K562 (cell line): ENCODE results near the gene THOP1. TPM values are rescaled to one million over a fixed set of nuclear protein-coding genes. Genes with fewer than 3 reads are reported as not detected.

Experiments
- BRD4 ChIP-seq: fragments of 200-600 bp; sonication (generic); IDR thresholded peaks from 2 replicates; pipeline ENCODE4 v1.6.1; 2017; ENCODE audit warnings: inconsistent platforms
- MEF2A ChIP-seq: IDR thresholded peaks from 2 replicates; pipeline ENCODE4 v1.6.1; 2011; ENCODE audit warnings: low read depth, mild to moderate bottlenecking, low read length, moderate library complexity; ENCODE audit not compliant: control insufficient read depth
- MLX ChIP-seq, 2 experiments: fragments of 450-650 bp in 1 of 2; sonication (generic) in 1 of 2; formaldehyde crosslinking; conservative IDR thresholded peaks; 2 replicates each; pipeline versions ENCODE4 v1.4.0 to v1.8.1; 2020 to 2022; ENCODE audit warnings: mild to moderate bottlenecking in 1 of 2, missing genetic modification reagents in 1 of 2
- SOX6 ChIP-seq: fragments of 450-650 bp; IDR thresholded peaks from 2 replicates; pipeline ENCODE4 v1.6.1; 2014; ENCODE audit warnings: mild to moderate bottlenecking
- TCF3 ChIP-seq: sonication (generic); formaldehyde crosslinking; IDR thresholded peaks from 2 replicates; pipeline ENCODE4 v1.4.0; 2020; ENCODE audit warnings: mild to moderate bottlenecking, missing genetic modification reagents
- ZNF253 ChIP-seq: fragments of 250-450 bp; sonication (Bioruptor Pico); conservative IDR thresholded peaks from 2 replicates; pipeline ENCODE4 v1.6.1; 2021; ENCODE audit warnings: mild to moderate bottlenecking
- ZNF3 ChIP-seq: fragments of 250-450 bp; sonication (Bioruptor Pico); IDR thresholded peaks from 2 replicates; pipeline ENCODE4 v1.5.0; 2021; ENCODE audit warnings: mild to moderate bottlenecking, moderate library complexity
- ZNF639 ChIP-seq, 2 experiments: fragments of 200-800 bp in 1 of 2; sonication (Bioruptor generic) in 1 of 2; sonication (generic) in 1 of 2; formaldehyde crosslinking in 1 of 2; IDR thresholded peaks in 1 of 2; conservative IDR thresholded peaks in 1 of 2; 2 replicates each; pipeline versions ENCODE4 v1.5.0 to v1.6.1; 2016 to 2020; ENCODE audit warnings: missing compliant biosample characterization in 1 of 2, missing genetic modification characterization in 1 of 2, missing genetic modification reagents in 1 of 2
- ZNF830 ChIP-seq: fragments of 250-450 bp; sonication (Bioruptor Pico); IDR thresholded peaks from 2 replicates; pipeline ENCODE4 v1.5.0; 2021; ENCODE audit warnings: mild to moderate bottlenecking
- polyA plus RNA-seq, 8 experiments: library from polyadenylated mRNA; depleted of rRNA in 4 of 8; stranded (reverse) in 5 of 8; unstranded in 3 of 8; fragments of >200 nt; fragmentation: Nextera tagmentation in 2 of 8; fragmentation: Illumina TruSeq in 1 of 8; extraction: Ambion mirVana in 2 of 8; extraction: Trizol in 1 of 8; gene quantifications; 2 replicates each; pipeline versions ENCODE4 v1.2.1 to v1.2.3, GENCODE V29; 2011 to 2014; ENCODE audit warnings: inconsistent platforms in 1 of 8, missing spikeins in 1 of 8
- total RNA-seq, 7 experiments: library from RNA; depleted of rRNA in 6 of 7; stranded (reverse); fragments of >200 nt in 6 of 7; fragmentation: Illumina TruSeq in 2 of 7; extraction: Trizol in 2 of 7; gene quantifications; 2 replicates each; pipeline versions ENCODE4 v1.2.1 to v1.2.3, GENCODE V29; 2011 to 2021; ENCODE audit warnings: low replicate concordance in 1 of 7
- TF ChIP-seq, protein P1 (sequence below): fragments of 450-650 bp; IDR thresholded peaks from 2 replicates; pipeline ENCODE4 v1.6.1; 2016; ENCODE audit warnings: low read depth
- TF ChIP-seq, protein P2 (sequence below): fragments of 250-450 bp; sonication (Bioruptor Pico); IDR thresholded peaks from 2 replicates; pipeline ENCODE4 v1.5.0; 2020; ENCODE audit warnings: mild to moderate bottlenecking, borderline replicate concordance

Gene THOP1
- total and polyA plus RNA-seq, 9 of the 15 experiments (the other 6 are each of a cell fraction or from before 2014, with no cell fraction given) = 1.3 to 255 (median 96.1) TPM

GRCh38 chr19:2785244-2785997, at the start of gene THOP1 (continued):
- TF ChIP-seq, protein P1, sequence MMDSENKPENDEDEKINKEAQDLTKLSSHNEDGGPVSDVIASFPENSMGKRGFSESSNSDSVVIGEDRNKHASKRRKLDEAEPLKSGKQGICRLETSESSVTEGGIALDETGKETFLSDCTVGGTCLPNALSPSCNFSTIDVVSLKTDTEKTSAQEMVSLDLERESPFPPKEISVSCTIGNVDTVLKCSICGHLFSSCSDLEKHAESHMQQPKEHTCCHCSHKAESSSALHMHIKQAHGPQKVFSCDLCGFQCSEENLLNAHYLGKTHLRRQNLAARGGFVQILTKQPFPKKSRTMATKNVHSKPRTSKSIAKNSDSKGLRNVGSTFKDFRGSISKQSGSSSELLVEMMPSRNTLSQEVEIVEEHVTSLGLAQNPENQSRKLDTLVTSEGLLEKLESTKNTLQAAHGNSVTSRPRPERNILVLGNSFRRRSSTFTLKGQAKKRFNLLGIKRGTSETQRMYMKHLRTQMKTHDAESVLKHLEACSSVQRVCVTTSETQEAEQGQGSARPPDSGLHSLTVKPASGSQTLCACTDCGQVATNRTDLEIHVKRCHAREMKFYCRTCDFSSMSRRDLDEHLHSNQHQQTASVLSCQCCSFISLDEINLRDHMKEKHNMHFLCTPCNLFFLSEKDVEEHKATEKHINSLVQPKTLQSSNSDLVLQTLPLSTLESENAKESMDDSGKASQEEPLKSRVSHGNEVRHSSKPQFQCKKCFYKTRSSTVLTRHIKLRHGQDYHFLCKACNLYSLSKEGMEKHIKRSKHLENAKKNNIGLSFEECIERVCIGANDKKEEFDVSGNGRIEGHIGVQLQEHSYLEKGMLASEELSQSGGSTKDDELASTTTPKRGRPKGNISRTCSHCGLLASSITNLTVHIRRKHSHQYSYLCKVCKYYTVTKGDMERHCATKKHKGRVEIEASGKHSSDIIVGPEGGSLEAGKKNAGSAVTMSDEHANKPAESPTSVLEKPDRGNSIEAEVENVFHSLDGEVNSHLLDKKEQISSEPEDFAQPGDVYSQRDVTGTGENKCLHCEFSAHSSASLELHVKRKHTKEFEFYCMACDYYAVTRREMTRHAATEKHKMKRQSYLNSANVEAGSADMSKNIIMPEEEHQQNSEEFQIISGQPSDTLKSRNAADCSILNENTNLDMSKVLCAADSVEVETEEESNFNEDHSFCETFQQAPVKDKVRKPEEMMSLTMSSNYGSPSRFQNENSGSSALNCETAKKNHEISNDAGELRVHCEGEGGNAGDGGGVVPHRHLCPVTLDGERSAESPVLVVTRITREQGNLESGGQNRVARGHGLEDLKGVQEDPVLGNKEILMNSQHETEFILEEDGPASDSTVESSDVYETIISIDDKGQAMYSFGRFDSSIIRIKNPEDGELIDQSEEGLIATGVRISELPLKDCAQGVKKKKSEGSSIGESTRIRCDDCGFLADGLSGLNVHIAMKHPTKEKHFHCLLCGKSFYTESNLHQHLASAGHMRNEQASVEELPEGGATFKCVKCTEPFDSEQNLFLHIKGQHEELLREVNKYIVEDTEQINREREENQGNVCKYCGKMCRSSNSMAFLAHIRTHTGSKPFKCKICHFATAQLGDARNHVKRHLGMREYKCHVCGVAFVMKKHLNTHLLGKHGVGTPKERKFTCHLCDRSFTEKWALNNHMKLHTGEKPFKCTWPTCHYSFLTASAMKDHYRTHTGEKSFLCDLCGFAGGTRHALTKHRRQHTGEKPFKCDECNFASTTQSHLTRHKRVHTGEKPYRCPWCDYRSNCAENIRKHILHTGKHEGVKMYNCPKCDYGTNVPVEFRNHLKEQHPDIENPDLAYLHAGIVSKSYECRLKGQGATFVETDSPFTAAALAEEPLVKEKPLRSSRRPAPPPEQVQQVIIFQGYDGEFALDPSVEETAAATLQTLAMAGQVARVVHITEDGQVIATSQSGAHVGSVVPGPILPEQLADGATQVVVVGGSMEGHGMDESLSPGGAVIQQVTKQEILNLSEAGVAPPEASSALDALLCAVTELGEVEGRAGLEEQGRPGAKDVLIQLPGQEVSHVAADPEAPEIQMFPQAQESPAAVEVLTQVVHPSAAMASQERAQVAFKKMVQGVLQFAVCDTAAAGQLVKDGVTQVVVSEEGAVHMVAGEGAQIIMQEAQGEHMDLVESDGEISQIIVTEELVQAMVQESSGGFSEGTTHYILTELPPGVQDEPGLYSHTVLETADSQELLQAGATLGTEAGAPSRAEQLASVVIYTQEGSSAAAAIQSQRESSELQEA = no peak
- no peak for TF ChIP-seq ZNF830
- no peak for TF ChIP-seq MEF2A
- TF ChIP-seq BRD4 = no peak
- no peak for TF ChIP-seq ZNF3
- TF ChIP-seq MLX (CRISPR knock-in tag; conservative IDR thresholded peaks at IDR 0.05) = no peak
- no peak for TF ChIP-seq SOX6
- TF ChIP-seq, protein P2, sequence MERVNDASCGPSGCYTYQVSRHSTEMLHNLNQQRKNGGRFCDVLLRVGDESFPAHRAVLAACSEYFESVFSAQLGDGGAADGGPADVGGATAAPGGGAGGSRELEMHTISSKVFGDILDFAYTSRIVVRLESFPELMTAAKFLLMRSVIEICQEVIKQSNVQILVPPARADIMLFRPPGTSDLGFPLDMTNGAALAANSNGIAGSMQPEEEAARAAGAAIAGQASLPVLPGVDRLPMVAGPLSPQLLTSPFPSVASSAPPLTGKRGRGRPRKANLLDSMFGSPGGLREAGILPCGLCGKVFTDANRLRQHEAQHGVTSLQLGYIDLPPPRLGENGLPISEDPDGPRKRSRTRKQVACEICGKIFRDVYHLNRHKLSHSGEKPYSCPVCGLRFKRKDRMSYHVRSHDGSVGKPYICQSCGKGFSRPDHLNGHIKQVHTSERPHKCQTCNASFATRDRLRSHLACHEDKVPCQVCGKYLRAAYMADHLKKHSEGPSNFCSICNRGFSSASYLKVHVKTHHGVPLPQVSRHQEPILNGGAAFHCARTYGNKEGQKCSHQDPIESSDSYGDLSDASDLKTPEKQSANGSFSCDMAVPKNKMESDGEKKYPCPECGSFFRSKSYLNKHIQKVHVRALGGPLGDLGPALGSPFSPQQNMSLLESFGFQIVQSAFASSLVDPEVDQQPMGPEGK = no peak
- no peak for TF ChIP-seq ZNF253
- TF ChIP-seq ZNF639 (CRISPR knock-in tag; conservative IDR thresholded peaks at IDR 0.05 in 1 of 2, IDR thresholded peaks at IDR 0.05 in 1 of 2) = peak in 1 of 2 experiments; percentile 43; a peak in 1 of 4 replicates
- no peak for TF ChIP-seq TCF3 (CRISPR knock-in tag)
